ENCODE measurements around the gene NELL2.

The NELL2 gene

GRCh38 chr12:44462729-44463128, 413.4 kb downstream of the NELL2 start:
- no peak for DNase-seq (ENCODE audit: low spot score)

- DNase-seq (ENCODE audit: low spot score) = no peak
Observed at GRCh38 chr12:44460261-44460660, 415.9 kb downstream of the NELL2 start.

- no peak for DNase-seq (ENCODE audit: low spot score)
Observed at GRCh38 chr12:44459569-44459968, 416.5 kb downstream of the NELL2 start.
